ENCODE measurements around the gene SPIRE1. TPM values are rescaled to one million over a fixed set of nuclear protein-coding genes. Genes with fewer than 3 reads are reported as not detected.

SPIRE1 gene
- total and polyA plus RNA-seq, 8 donors: 3.1 to 24.4 (median 8.4) TPM

DNA sequence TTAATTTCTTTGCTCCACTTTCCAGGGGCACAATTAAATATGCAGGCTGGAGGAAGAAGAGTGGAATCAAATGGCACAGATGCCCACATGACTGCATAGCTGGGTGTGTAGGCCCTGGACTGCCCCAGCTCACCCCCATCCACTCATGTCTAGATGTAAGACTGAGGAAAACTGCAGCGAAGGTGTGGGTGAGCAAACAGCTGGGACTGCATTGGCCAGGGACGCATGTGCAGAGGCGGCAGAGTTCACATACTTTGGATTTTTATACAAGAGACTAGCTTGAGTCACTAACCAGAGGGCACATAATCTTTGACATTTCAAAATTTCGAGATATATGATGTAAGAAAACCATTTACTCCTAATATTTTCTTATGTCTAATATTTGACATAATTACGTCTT lies 60.1 kb downstream of the SPIRE1 start:
- Histone ChIP-seq H3K36me3 (no peaks in the 10 kb centered on the region), H3K27ac (peak overlapping the region in 1 of 5 donors; percentile 32), H3K4me1 (peaks cover 0 to 23% (median 13%) of the 10 kb centered on the region in 4 donors), H3K9me3 (no peaks in the 10 kb centered on the region), H3K27me3 (no peaks in the 10 kb centered on the region), H3K4me3 (no peak overlapping the region)
- peak in 1 of 2 donors; percentile 34 for DNase-seq
- 44 to 67% (median 61%) methylated on average over 5 of the region's 5 CpGs for WGBS, 5 donors
- TF ChIP-seq POLR2AphosphoS5 (IDR thresholded peaks at IDR 0.05) (no peak), EP300 (IDR thresholded peaks at IDR 0.05) (no peak), POLR2A (IDR thresholded peaks at IDR 0.05) (no peak)
- TF ChIP-seq, protein P1, sequence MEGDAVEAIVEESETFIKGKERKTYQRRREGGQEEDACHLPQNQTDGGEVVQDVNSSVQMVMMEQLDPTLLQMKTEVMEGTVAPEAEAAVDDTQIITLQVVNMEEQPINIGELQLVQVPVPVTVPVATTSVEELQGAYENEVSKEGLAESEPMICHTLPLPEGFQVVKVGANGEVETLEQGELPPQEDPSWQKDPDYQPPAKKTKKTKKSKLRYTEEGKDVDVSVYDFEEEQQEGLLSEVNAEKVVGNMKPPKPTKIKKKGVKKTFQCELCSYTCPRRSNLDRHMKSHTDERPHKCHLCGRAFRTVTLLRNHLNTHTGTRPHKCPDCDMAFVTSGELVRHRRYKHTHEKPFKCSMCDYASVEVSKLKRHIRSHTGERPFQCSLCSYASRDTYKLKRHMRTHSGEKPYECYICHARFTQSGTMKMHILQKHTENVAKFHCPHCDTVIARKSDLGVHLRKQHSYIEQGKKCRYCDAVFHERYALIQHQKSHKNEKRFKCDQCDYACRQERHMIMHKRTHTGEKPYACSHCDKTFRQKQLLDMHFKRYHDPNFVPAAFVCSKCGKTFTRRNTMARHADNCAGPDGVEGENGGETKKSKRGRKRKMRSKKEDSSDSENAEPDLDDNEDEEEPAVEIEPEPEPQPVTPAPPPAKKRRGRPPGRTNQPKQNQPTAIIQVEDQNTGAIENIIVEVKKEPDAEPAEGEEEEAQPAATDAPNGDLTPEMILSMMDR (IDR thresholded peaks at IDR 0.05): no peak
- intact Hi-C loops (cut with DNase I; ENCODE audit: low total_unique reads): no loop called here

DNA sequence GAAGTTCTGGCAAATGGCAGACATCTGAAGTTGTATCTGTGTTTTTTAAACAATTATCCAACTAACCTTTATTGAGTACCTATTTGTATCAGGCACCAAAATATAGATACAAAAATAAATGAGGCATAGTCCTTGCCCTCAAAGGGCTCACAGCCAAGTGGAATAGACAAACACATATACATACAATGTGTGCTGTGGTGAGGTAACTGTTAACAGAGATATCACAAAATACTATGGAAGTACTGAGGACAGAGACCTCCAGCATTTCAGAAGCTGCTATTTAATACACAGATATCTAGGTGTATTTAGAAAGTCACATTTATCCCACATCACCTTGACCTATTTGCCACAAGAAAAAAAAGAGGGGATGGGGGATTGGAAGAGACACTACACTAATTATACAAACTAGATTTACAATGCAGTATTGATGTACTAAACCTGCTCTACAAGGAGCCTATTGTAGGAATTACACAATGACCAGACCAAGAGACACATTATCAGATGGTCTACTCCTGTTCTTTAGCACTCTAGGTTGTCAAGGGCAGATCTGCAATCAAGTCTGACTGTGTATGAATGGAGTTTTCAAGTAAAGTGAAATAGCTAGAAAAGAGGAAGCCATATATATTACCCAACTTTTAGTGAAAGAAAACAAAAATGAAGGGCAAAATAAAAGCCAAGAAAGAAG lies 62.2 kb downstream of the SPIRE1 start:
- H3K4me1 ChIP-seq: peaks cover 0 to 23% (median 13%) of the 10 kb centered on the region in 4 donors
- intact Hi-C loops (cut with DNase I; ENCODE audit: low total_unique reads): no loop called here
- no peaks in the 10 kb centered on the region for H3K9me3 ChIP-seq
- H3K27ac ChIP-seq: no peak overlapping the region
- no peak for DNase-seq
- no peaks in the 10 kb centered on the region for H3K27me3 ChIP-seq
- no peaks in the 10 kb centered on the region for H3K36me3 ChIP-seq
- H3K4me3 ChIP-seq: no peak overlapping the region
- TF ChIP-seq POLR2A (IDR thresholded peaks at IDR 0.05) (no peak), EP300 (IDR thresholded peaks at IDR 0.05) (no peak), POLR2AphosphoS5 (IDR thresholded peaks at IDR 0.05) (no peak)
- TF ChIP-seq, protein P1 (IDR thresholded peaks at IDR 0.05): no peak

GRCh38 chr18:12593866-12594265 lies 64.0 kb downstream of the SPIRE1 start:
- no peak for DNase-seq
- Histone ChIP-seq H3K9me3 (no peaks in the 10 kb centered on the region), H3K4me1 (peaks cover 6 to 32% (median 17%) of the 10 kb centered on the region in 4 donors), H3K27ac (no peak overlapping the region), H3K4me3 (no peak overlapping the region), H3K36me3 (no peaks in the 10 kb centered on the region), H3K27me3 (no peaks in the 10 kb centered on the region)
- 75 to 90% (median 85%) methylated on average over 8 of the region's 8 CpGs for WGBS, 5 donors
- TF ChIP-seq POLR2AphosphoS5 (IDR thresholded peaks at IDR 0.05) (no peak), EP300 (IDR thresholded peaks at IDR 0.05) (no peak), POLR2A (IDR thresholded peaks at IDR 0.05) (no peak)
- TF ChIP-seq, protein P1 (IDR thresholded peaks at IDR 0.05): no peak
- intact Hi-C loops (cut with DNase I; ENCODE audit: low total_unique reads): no loop called here

GRCh38 chr18:12592597-12593127 lies 65.2 kb downstream of the SPIRE1 start:
- no peaks in the 10 kb centered on the region for H3K9me3 ChIP-seq
- H3K4me3 ChIP-seq: no peak overlapping the region
- TF ChIP-seq POLR2AphosphoS5 (IDR thresholded peaks at IDR 0.05) (no peak), POLR2A (IDR thresholded peaks at IDR 0.05) (no peak), EP300 (IDR thresholded peaks at IDR 0.05) (no peak)
- TF ChIP-seq, protein P1 (IDR thresholded peaks at IDR 0.05): no peak
- no peaks in the 10 kb centered on the region for H3K36me3 ChIP-seq
- H3K27me3 ChIP-seq: no peaks in the 10 kb centered on the region
- intact Hi-C loops (cut with DNase I; ENCODE audit: low total_unique reads): no loop called here
- peaks cover 2 to 33% (median 13%) of the 10 kb centered on the region in 4 donors for H3K4me1 ChIP-seq
- H3K27ac ChIP-seq: no peak overlapping the region
- 78 to 83% (median 79%) methylated on average over 5 of the region's 5 CpGs for WGBS, 5 donors
- no peak for DNase-seq

Measured in stomach (tissue), 9 donors.